IMR-90 (cell line): Measurements from ENCODE around the gene CYP39A1. TPM values are rescaled to one million over a fixed set of nuclear protein-coding genes. Genes with fewer than 3 reads are reported as not detected.

Source experiments
- ATAC-seq: fragments of 200-7000 bp; cut with Tn5 transposase; 2 replicates; pipeline ENCODE4 v1.9.1; 2020; ENCODE audit warnings: low read depth, mild to moderate bottlenecking, moderate library complexity
- BruUV-seq: library from RNA; stranded (reverse); fragments of 400-500 nt; replicated peaks from 2 replicates; lab custom pipeline; 2021; lab: Mats Ljungman, UMichigan
- CTCF ChIA-PET: fragments of 300-600 bp; formaldehyde crosslinking; extraction: SDS; loops from one replicate; lab custom pipeline; 2021; ENCODE audit warnings: antibody characterized with exemption; lab: Yijun Ruan, JAX
- POLR2A ChIA-PET: fragments of 300-600 bp; sonication (Branson Sonifier 250); formaldehyde crosslinking; loops from one replicate; lab custom pipeline; 2022; ENCODE audit warnings: antibody characterized with exemption; ENCODE audit not compliant: unreplicated experiment; lab: Charles Lee
- DNase-seq: peaks from one replicate; pipeline ENCODE4 v3.0.0; 2013
- H2AFZ ChIP-seq: replicated peaks from 2 replicates; pipeline ENCODE3; 2013; ENCODE audit warnings: low read length, mild to moderate bottlenecking; ENCODE audit not compliant: poor library complexity
- H2AK5ac ChIP-seq: 2 replicates; pipeline ENCODE4 v1.6.1; 2013; ENCODE audit warnings: low read depth, low read length, inconsistent platforms
- H2AK9ac ChIP-seq: replicated peaks from 2 replicates; pipeline ENCODE3; 2013; ENCODE audit warnings: mild to moderate bottlenecking, low read depth, low read length, moderate library complexity; ENCODE audit not compliant: poor library complexity
- H2BK120ac ChIP-seq: 2 replicates; pipeline ENCODE4 v1.6.1; 2013; ENCODE audit warnings: low read depth, low read length, inconsistent platforms
- H2BK15ac ChIP-seq: 3 replicates; pipeline ENCODE4 v1.6.1; 2013; ENCODE audit warnings: low read depth, low read length, inconsistent platforms
- H2BK20ac ChIP-seq: 2 replicates; pipeline ENCODE4 v1.6.1; 2013; ENCODE audit warnings: low read depth, mild to moderate bottlenecking, inconsistent platforms, low read length, moderate library complexity
- H2BK5ac ChIP-seq: 2 replicates; pipeline ENCODE4 v1.6.1; 2013; ENCODE audit warnings: mild to moderate bottlenecking, low read depth, low read length, inconsistent platforms; ENCODE audit not compliant: poor library complexity, severe bottlenecking
- H3K14ac ChIP-seq: replicated peaks from 2 replicates; pipeline ENCODE4 v1.6.1; 2013; ENCODE audit warnings: low read depth, low read length, inconsistent platforms
- H3K18ac ChIP-seq: 2 replicates; pipeline ENCODE4 v1.6.1; 2013; ENCODE audit warnings: low read depth, low read length, control low read depth
- H3K23ac ChIP-seq: 2 replicates; pipeline ENCODE4 v1.6.1; 2013; ENCODE audit warnings: low read depth, low read length, inconsistent platforms
- H3K27ac ChIP-seq: 2 replicates; pipeline ENCODE4 v1.5.1; 2013; ENCODE audit warnings: mild to moderate bottlenecking, control low read depth, low read length; ENCODE audit not compliant: insufficient read depth
- H3K27me3 ChIP-seq: 2 replicates; pipeline ENCODE4 v1.6.1; 2013; ENCODE audit warnings: low read length; ENCODE audit not compliant: control insufficient read depth, insufficient read depth
- H3K36me3 ChIP-seq: 2 replicates; pipeline ENCODE4 v1.6.1; 2013; ENCODE audit warnings: low read length, mixed read lengths; ENCODE audit not compliant: control insufficient read depth, insufficient read depth
- H3K4ac ChIP-seq: 2 replicates; pipeline ENCODE4 v1.6.1; 2013; ENCODE audit warnings: low read depth, low read length, inconsistent platforms
- H3K4me1 ChIP-seq: 2 replicates; pipeline ENCODE4 v1.6.1; 2013; ENCODE audit warnings: low read length, mixed read lengths; ENCODE audit not compliant: control insufficient read depth, insufficient read depth
- H3K4me2 ChIP-seq: 2 replicates; pipeline ENCODE4 v1.6.1; 2013; ENCODE audit warnings: low read depth, mild to moderate bottlenecking, control low read depth, low read length, moderate library complexity
- H3K4me3 ChIP-seq: 2 replicates; pipeline ENCODE4 v1.5.1; 2013; ENCODE audit warnings: low read depth, mild to moderate bottlenecking, control low read depth, low read length, moderate library complexity; ENCODE audit not compliant: insufficient read depth
- H3K56ac ChIP-seq: 2 replicates; pipeline ENCODE4 v1.6.1; 2013; ENCODE audit warnings: low read length, inconsistent platforms; ENCODE audit not compliant: insufficient read depth; ENCODE audit errors: extremely low read depth
- H3K79me1 ChIP-seq, 2 experiments: 2 replicates each; pipeline ENCODE4 v1.6.1; 2013; ENCODE audit warnings: low read length in 2 of 2, inconsistent platforms in 1 of 2, low read depth in 1 of 2
- H3K9ac ChIP-seq: 2 replicates; pipeline ENCODE4 v1.6.1; 2013; ENCODE audit warnings: low read depth, low read length, control low read depth
- H3K9me1 ChIP-seq: 2 replicates; pipeline ENCODE4 v1.6.1; 2013; ENCODE audit warnings: low read length, inconsistent platforms; ENCODE audit not compliant: insufficient read depth
- H3K9me3 ChIP-seq: 2 replicates; pipeline ENCODE4 v1.6.1; 2013; ENCODE audit warnings: low read length; ENCODE audit not compliant: control insufficient read depth, insufficient read depth
- H4K20me1 ChIP-seq: 2 replicates; pipeline ENCODE4 v1.6.1; 2013; ENCODE audit warnings: low read length, inconsistent platforms; ENCODE audit not compliant: insufficient read depth
- H4K5ac ChIP-seq: 2 replicates; pipeline ENCODE4 v1.6.1; 2013; ENCODE audit warnings: mild to moderate bottlenecking, low read depth, low read length, control low read depth
- H4K8ac ChIP-seq, 2 experiments: 2 replicates each; pipeline ENCODE4 v1.6.1; 2013; ENCODE audit warnings: low read depth in 2 of 2, low read length in 2 of 2, control low read depth in 1 of 2, inconsistent platforms in 1 of 2
- H4K91ac ChIP-seq: 2 replicates; pipeline ENCODE4 v1.6.1; 2013; ENCODE audit warnings: low read depth, low read length, inconsistent platforms; ENCODE audit not compliant: insufficient read depth
- BHLHE40 ChIP-seq: fragments of 150-350 bp; IDR thresholded peaks from 2 replicates; pipeline ENCODE4 v1.6.1; 2016; ENCODE audit warnings: mild to moderate bottlenecking, low read depth, low read length
- CEBPB ChIP-seq: IDR thresholded peaks from 2 replicates; pipeline ENCODE4 v1.6.1; 2012; ENCODE audit warnings: low read depth, low read length, improper control_type of control experiment
- CHD1 ChIP-seq: IDR thresholded peaks from 2 replicates; pipeline ENCODE4 v1.6.1; 2012; ENCODE audit warnings: low read depth, low read length, improper control_type of control experiment
- CTCF ChIP-seq: conservative IDR thresholded peaks from 2 replicates; pipeline ENCODE4 v1.5.1; 2012; ENCODE audit warnings: mild to moderate bottlenecking, low read depth, low read length, improper control_type of control experiment
- ELK1 ChIP-seq: fragments of 150-350 bp; IDR thresholded peaks from 2 replicates; pipeline ENCODE4 v1.6.1; 2016; ENCODE audit warnings: low read depth, mild to moderate bottlenecking, low read length, moderate library complexity, borderline replicate concordance
- MAFK ChIP-seq: IDR thresholded peaks from 2 replicates; pipeline ENCODE4 v1.6.1; 2012; ENCODE audit warnings: low read depth, low read length, improper control_type of control experiment
- MAZ ChIP-seq: IDR thresholded peaks from 2 replicates; pipeline ENCODE4 v1.6.1; 2012; ENCODE audit warnings: low read depth, mild to moderate bottlenecking, low read length, improper control_type of control experiment, moderate library complexity, borderline replicate concordance
- MXI1 ChIP-seq: IDR thresholded peaks from 2 replicates; pipeline ENCODE4 v1.6.1; 2012; ENCODE audit warnings: low read depth, mild to moderate bottlenecking, low read length, moderate library complexity, borderline replicate concordance
- NFE2L2 ChIP-seq: fragments of 150-350 bp; IDR thresholded peaks from 2 replicates; pipeline ENCODE4 v1.6.1; 2016; ENCODE audit warnings: low read depth, mild to moderate bottlenecking, low read length
- POLR2A ChIP-seq: IDR thresholded peaks from 2 replicates; pipeline ENCODE4 v1.6.1; 2012; ENCODE audit warnings: mild to moderate bottlenecking, low read depth, low read length
- RCOR1 ChIP-seq: IDR thresholded peaks from 2 replicates; pipeline ENCODE4 v1.6.1; 2012; ENCODE audit warnings: mild to moderate bottlenecking, low read length, improper control_type of control experiment; ENCODE audit not compliant: insufficient replicate concordance
- RFX5 ChIP-seq: IDR thresholded peaks from 2 replicates; pipeline ENCODE4 v1.8.0; 2012; ENCODE audit warnings: low read depth, mild to moderate bottlenecking, low read length, moderate library complexity
- SMC3 ChIP-seq: fragments of 150-350 bp; IDR thresholded peaks from 2 replicates; pipeline ENCODE4 v1.6.1; 2016; ENCODE audit warnings: low read depth, mild to moderate bottlenecking, antibody characterized with exemption, low read length, moderate library complexity
- USF2 ChIP-seq: fragments of 150-350 bp; IDR thresholded peaks from 2 replicates; pipeline ENCODE4 v1.6.1; 2017; ENCODE audit warnings: mild to moderate bottlenecking, antibody characterized with exemption, low read length, low read depth
- WGBS, 2 experiments: methylation state at CpG; one replicate each; pipeline versions ENCODE4 v1.1.5 to v1.1.7; 2013; ENCODE audit warnings: missing lambda C conversion rate in 2 of 2; ENCODE audit not compliant: insufficient read length in 1 of 2; ENCODE audit errors: extremely low coverage in 2 of 2; 5-methylcytosine and 5-hydroxymethylcytosine counted together
- dilution Hi-C: fragments of 300-500 bp; cut with HindIII; formaldehyde crosslinking; loops from one replicate; pipeline ENCODE4 v1.14.3; 2018; ENCODE audit warnings: low sequenced_read_pairs; ENCODE audit not compliant: unreplicated experiment
- in situ Hi-C: fragments of 300-500 bp; cut with MboI; formaldehyde crosslinking; loops from 3 replicates; pipeline ENCODE4 v1.14.3; 2019; ENCODE audit warnings: low sequenced_read_pairs, inconsistent platforms, mixed read lengths
- intact Hi-C: fragments of 100-400 bp; cut with micrococcal nuclease; formaldehyde crosslinking; loops from 2 replicates; pipeline ENCODE4 v1.10.0; 2022
- polyA plus RNA-seq, 3 experiments: library from polyadenylated mRNA; depleted of rRNA; stranded (reverse); fragments of >200 nt; gene quantifications; 2 replicates each; pipeline ENCODE4 v1.2.3, GENCODE V29; 2012; ENCODE audit warnings: low replicate concordance in 1 of 3
- total RNA-seq: library from RNA; depleted of rRNA; stranded (reverse); fragments of >200 nt; gene quantifications from 2 replicates; pipeline ENCODE4 v1.2.3, GENCODE V29; 2012

The CYP39A1 gene
- total and polyA plus RNA-seq, 2 of the 4 experiments (the other 2 are of a cell fraction) = 0.03 TPM; not detected in 1

GRCh38 chr6:46573140-46573539 lies 79.5 kb downstream of the CYP39A1 start:
- DNase-seq = no peak
- Histone ChIP-seq H3K79me1 (no peaks in the 10 kb centered on the region), H4K5ac (no peak overlapping the region), H3K23ac (no peak overlapping the region), H4K20me1 (no peaks in the 10 kb centered on the region), H3K18ac (no peak overlapping the region), H3K4me2 (no peak overlapping the region), H2BK20ac (no peak overlapping the region), H2BK120ac (no peak overlapping the region), H4K8ac (no peak overlapping the region), H3K27me3 (no peaks in the 10 kb centered on the region), H3K27ac (no peak overlapping the region), H3K56ac (no peak overlapping the region), H2AK9ac (no peak overlapping the region), H3K9ac (no peak overlapping the region), H3K4ac (no peak overlapping the region), H3K9me3 (no peaks in the 10 kb centered on the region), H3K4me1 (no peaks in the 10 kb centered on the region), H3K36me3 (no peaks in the 10 kb centered on the region), H3K9me1 (no peaks in the 10 kb centered on the region), H2AK5ac (no peak overlapping the region), H2AFZ (no peak overlapping the region), H2BK15ac (no peak overlapping the region), H3K4me3 (no peak overlapping the region), H3K14ac (no peak overlapping the region), H2BK5ac (no peak overlapping the region), H4K91ac (no peak overlapping the region)
- in situ Hi-C loops (no loop called here), intact Hi-C loops (no loop called here), dilution Hi-C loops (no loop called here)
- no peak for ATAC-seq
- POLR2A ChIA-PET = no interaction called here
- CTCF ChIA-PET = no interaction called here
- no TSS peak for BruUV-seq
- WGBS, 2 experiments = no CpG with 5 or more reads among the region's 2 CpGs
- no peak for TF ChIP-seq MAFK
- no peak for TF ChIP-seq CTCF
- no peak for TF ChIP-seq SMC3
- no peak for TF ChIP-seq USF2
- no peak for TF ChIP-seq POLR2A
- TF ChIP-seq CHD1 = no peak
- no peak for TF ChIP-seq NFE2L2
- TF ChIP-seq MAZ = no peak
- TF ChIP-seq RFX5 = no peak
- no peak for TF ChIP-seq RCOR1
- no peak for TF ChIP-seq ELK1
- TF ChIP-seq BHLHE40 = no peak
- no peak for TF ChIP-seq MXI1
- TF ChIP-seq CEBPB = no peak
